ENCODE data around the gene PFDN5.
"Not testable (repeated sequence)": the region's sequence is repeated elsewhere in the genome, so short reads cannot be mapped to it uniquely, and the experiment has no call there.

PFDN5 gene

GRCh38 chr12:53286448-53286847 is 8.9 kb upstream of the PFDN5 start:
- DNase-seq (ENCODE audit: low read depth in 3 of 3), result no peak

GRCh38 chr12:53287741-53288216 is 7.6 kb upstream of the PFDN5 start:
- DNase-seq (ENCODE audit: low read depth in 3 of 3), result peak; percentile 46 to 57 (median 56)

- DNase-seq (ENCODE audit: low read depth in 3 of 3), result no peak
These were observed 7.0 kb upstream of the PFDN5 start for GRCh38 chr12:53288322-53288721.

GRCh38 chr12:53289891-53290290 is 5.5 kb upstream of the PFDN5 start:
- DNase-seq (ENCODE audit: low read depth in 3 of 3), result no peak

GRCh38 chr12:53290661-53291060 is 4.7 kb upstream of the PFDN5 start:
- no peak for DNase-seq (ENCODE audit: low read depth in 3 of 3)

GRCh38 chr12:53292426-53292825 is 2.9 kb upstream of the PFDN5 start:
- no peak for DNase-seq (ENCODE audit: low read depth in 3 of 3)

GRCh38 chr12:53295891-53296219 is 513 bp downstream of the PFDN5 start:
- DNase-seq (ENCODE audit: low read depth in 3 of 3), result no peak

- not testable (repeated sequence) for DNase-seq (ENCODE audit: low read depth in 3 of 3)
These were observed 1.8 kb downstream of the PFDN5 start for GRCh38 chr12:53297106-53297505.

GRCh38 chr12:53298164-53298563 is 2.8 kb downstream of the PFDN5 start:
- DNase-seq (ENCODE audit: low read depth in 3 of 3), result no peak

- DNase-seq (ENCODE audit: low read depth in 3 of 3), result peak in 2 of 3 experiments; percentile 38 to 46
These were observed 3.7 kb downstream of the PFDN5 start for GRCh38 chr12:53299101-53299453.

- peak; percentile 70 to 85 (median 76) for DNase-seq (ENCODE audit: low read depth in 3 of 3)
These were observed 4.3 kb downstream of the PFDN5 start, which contains the start of gene MYG1 for GRCh38 chr12:53299454-53300180. MYG1 (plus strand) TSS chr12:53299695; CDS start chr12:53299738, 43 bp downstream.

GRCh38 chr12:53300187-53300586 is 4.8 kb downstream of the PFDN5 start:
- peak in 1 of 3 experiments; percentile 18 for DNase-seq (ENCODE audit: low read depth in 3 of 3)

- no peak for DNase-seq (ENCODE audit: low read depth in 3 of 3)
These were observed 7.6 kb downstream of the PFDN5 start for GRCh38 chr12:53302903-53303302.

- no peak for DNase-seq (ENCODE audit: low read depth in 3 of 3)
These were observed 11.5 kb downstream of the PFDN5 start for GRCh38 chr12:53306826-53307225.

GRCh38 chr12:53308276-53308675 is 12.9 kb downstream of the PFDN5 start:
- no peak for DNase-seq (ENCODE audit: low read depth in 3 of 3)

- DNase-seq (ENCODE audit: low read depth in 3 of 3), result no peak
These were observed 18.7 kb downstream of the PFDN5 start for GRCh38 chr12:53313996-53314395.

- no peak for DNase-seq (ENCODE audit: low read depth in 3 of 3)
These were observed 25.2 kb downstream of the PFDN5 start for GRCh38 chr12:53320352-53321195.

GRCh38 chr12:53324113-53324778 is 28.9 kb downstream of the PFDN5 start:
- DNase-seq (ENCODE audit: low read depth in 3 of 3), result peak; percentile 31 to 52 (median 35)

- DNase-seq (ENCODE audit: low read depth in 3 of 3), result peak; percentile 74 to 91 (median 76)
These were observed 29.6 kb downstream of the PFDN5 start for GRCh38 chr12:53324779-53325510.

- no peak for DNase-seq (ENCODE audit: low read depth in 3 of 3)
These were observed 30.2 kb downstream of the PFDN5 start for GRCh38 chr12:53325511-53326061.

GRCh38 chr12:53326460-53327185 is 31.3 kb downstream of the PFDN5 start:
- DNase-seq (ENCODE audit: low read depth in 3 of 3), result no peak

Data from stimulated activated CD4-positive, alpha-beta T cell treated with anti-CD3 and anti-CD28 coated beads, TNF-alpha, amount 100 ng/mL, for 24 hours (primary cell).